ENCODE results near the gene CCDC7.
"Not testable (repeated sequence)": the region's sequence is repeated elsewhere in the genome, so short reads cannot be mapped to it uniquely, and the experiment has no call there.

CCDC7 gene

DNA sequence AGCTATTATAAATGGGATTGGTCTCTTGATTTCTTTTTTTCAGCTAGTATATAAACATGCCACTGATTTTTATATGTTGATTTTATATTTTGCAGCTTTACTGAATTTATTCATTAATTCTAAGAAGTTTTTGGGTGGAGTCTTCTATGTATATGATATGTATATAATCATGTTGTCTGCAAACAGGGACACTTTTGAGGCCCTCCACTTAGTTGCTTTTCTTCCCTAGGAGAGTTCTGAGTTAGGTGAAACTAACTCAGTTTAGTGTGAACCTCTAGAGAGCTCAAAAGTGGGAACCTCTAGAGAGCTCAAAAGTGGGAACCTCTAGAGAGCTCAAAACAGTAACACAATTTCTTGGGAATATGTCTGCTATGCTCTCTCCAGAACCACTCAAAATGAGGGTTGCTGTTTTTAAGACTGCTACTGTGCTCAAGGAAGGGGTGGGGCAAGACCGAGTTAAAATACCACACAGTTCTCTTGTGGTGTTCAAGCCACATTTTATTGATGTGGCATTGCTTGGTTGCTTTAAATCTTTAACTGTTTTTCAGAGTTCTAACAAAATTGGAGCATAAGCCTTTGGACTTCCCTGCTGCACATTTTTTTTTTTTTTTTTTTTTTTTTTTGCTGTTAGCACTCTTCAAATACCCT, 13.2 kb downstream of the CCDC7 start:
- DNase-seq: no peak

DNA sequence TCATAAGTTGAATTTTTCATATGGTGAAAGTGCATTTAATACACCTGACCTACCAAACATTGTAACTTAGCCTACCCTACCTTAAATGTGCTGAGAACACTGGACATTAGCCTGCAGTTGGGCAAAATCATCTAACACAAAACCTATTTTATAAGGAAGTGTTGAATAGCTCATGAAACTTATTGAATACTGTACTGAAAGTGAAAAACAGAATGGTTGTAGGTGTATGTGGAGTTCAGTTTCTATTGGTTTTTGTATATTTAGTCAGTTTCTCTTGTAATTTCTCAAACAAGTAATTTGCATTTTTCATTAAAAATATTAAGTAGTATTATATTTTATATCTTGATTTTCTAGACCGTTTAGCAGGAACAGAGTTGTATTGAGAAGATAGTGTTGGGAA, 15.3 kb downstream of the CCDC7 start:
- DNase-seq: no peak

DNA sequence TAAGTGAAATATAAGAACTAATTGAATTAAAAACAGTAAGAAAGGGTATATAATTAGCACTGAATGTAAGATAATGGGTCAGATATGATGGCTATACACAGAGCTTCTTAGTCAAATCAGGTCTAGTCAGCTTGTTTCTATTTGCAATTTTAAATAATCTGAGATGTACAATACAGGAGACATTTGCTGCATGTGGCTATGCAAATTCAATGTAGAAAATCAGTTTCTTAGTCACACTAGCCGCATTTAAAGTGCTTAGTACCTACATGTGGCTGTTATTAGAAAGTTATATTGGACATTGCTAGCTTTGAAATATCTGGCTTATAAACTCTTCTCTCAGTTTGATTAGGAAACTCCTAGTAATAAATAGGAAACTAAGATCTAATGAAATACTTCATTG, 25.3 kb downstream of the CCDC7 start:
- no peak for DNase-seq

DNA sequence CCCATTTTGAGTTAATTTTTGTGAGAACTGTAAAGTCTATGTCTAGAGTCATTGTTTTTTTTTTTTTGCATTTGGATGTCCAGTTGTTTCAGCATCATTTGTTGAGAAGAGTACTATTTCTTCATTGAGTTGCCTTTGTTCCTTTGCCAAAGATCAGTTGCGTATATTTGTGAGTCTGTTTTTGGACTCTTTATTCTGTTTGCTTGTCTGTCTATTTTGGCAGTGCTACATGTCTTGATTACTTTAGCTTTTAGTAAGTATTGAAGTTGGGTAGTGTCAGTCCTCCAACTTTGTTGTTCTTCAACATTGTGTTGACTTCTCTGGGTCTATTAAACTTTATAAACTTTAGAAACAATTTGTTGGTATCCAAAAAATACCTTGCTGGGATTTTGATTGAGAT, 31.6 kb downstream of the CCDC7 start:
- DNase-seq: no peak

DNA sequence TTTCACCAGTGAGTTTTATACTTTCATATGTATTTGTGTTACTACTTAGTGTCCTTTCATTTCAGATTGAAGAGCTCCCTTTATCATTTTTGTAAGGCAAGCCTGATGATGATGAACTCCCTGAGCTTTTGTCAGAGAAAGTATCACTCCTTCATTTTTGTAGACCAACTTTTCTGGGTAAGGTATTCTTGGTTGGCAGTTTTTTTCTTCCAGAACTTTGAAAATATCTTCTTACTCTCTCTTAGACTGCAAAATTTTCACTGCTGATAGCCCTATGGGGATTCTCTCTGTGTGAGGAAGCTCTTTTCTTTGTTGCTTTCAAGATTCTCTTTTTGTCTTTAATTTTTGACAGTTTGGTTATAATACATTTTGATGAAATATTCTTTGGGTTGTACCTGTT, 35.7 kb downstream of the CCDC7 start:
- no peak for DNase-seq

DNA sequence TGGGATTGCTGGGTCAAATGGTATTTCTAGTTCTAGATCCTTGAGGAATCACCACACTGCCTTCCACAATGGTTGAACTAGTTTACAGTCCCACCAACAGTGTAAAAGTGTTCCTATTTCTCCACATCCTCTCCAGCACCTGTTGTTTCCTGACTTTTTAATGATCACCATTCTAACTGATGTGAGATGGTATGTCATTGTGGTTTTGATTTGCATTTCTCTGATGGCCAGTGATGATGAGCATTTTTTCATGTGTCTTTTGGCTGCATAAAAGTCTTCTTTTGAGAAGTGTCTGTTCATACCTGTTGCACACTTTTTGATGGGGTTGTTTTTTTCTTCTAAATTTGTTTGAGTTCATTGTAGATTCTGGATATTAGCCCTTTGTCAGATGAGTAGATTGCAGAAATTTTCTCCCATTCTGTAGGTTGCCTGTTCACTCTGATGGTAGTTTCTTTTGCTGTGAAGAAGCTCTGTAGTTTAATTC, 37.1 kb downstream of the CCDC7 start:
- DNase-seq: not testable (repeated sequence)

DNA sequence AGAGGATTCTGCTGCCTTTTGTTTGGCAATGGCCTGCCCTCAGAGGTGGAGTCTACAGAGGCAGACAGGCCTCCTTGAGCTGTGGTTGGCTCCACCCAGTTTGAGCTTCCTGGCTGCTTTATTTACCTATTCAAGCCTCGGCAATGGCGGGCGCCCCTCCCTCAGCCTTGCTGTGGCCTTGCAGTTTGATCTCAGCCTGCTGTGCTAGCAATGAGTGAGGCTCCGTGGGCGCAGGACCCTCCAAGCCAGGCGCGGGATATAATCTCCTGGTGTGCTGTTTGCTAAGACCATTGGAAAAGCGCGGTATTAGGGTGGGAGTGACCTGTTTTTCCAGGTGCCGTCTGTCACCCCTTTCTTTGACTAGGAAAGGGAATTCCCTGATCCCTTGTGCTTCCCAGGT, 42.1 kb downstream of the CCDC7 start:
- DNase-seq: not testable (repeated sequence)

DNA sequence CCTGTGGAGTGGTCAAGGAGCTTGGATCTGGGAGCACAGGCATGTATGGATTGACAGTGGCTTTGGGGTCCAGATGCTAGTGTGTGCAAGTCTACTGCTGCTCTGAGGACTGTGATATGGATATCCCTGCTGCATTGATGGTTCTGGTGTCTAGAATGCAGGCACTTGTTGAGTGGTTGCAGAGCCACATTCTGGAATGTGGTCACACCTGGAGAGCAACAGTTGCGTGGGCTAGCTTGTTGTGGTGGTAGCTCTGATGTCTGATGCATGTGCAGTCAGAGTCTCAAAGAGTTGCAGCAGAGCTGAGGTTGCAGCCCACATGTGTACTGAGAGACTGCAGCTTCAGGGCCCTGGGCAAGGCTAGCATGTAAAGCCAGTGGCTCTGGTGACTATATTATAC, 43.2 kb downstream of the CCDC7 start:
- no peak for DNase-seq

DNA sequence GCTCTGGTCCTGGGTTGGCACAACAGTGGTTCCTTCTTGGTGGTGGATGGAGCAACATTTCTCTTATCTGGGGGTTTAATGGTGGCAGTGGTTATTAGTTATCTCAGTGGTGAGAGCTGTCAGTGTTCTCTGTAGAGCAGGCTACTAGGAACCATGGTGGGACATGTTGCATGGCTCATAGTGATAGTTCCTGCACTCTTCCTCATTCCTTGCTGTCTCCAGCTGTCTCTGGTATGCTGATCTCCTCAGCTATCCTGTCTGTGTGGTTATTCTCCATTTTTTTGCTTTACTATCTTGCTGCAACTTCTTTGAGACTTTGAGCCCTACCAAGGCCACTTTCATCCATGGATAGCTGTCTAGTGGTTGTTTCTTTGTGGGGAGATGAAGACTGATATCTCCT, 44.0 kb downstream of the CCDC7 start:
- no peak for DNase-seq

DNA sequence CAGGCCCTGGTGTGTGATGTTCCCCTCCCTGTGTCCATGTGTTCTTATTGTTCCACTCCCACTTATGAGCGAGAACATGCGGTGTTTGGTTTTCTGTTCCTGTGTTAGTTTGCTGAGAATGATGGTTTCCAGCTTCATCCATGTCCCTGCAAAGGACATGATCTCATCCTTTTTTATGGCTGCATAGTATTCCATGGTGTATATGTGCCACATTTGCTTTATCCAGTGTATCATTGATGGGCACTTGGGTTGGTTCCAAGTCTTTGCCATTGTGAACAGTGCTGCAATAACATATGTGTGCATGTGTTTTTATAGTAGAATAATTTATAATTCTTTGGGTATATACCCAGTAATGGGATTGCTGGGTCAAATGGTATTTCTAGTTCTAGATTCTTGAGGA, 48.6 kb downstream of the CCDC7 start:
- DNase-seq: not testable (repeated sequence)

DNA sequence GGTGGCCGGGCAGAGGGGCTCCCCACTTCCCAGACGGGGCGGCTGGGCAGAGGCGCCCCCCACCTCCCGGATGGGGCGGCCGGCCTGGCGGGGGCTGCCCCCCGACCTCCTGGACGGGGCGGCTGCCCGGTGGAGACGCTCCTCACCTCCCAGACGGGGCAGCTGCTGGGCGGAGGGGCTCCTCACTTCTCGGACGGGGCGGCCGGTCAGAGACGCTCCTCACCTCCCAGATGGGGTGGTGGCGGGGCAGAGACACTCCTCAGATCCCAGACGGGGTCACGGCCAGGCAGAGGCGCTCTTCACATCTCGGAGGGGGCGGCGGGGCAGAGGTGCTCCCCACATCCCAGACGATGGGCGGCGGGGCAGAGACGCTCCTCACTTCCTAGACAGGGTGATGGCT, 54.2 kb downstream of the CCDC7 start:
- DNase-seq: not testable (repeated sequence)

DNA sequence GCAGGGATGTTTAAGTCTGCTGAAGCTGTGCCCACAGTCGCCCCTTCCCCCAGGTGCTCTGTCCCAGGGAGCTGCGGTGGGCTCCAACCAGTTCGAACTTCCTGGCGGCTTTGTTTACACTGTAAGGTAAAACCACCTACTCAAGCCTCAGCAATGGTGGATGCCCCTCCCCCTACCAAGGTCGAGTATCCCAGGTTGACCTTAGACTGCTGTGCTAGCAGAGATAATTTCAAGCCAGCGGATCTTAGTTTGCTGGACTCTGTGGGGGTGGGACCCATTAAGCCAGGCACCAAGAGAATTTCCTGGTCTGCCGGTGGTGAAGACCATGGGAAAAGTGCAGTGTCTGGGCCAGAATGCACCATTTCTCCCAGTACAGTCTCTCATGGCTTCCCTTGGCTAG, 56.0 kb downstream of the CCDC7 start:
- no peak for DNase-seq

DNA sequence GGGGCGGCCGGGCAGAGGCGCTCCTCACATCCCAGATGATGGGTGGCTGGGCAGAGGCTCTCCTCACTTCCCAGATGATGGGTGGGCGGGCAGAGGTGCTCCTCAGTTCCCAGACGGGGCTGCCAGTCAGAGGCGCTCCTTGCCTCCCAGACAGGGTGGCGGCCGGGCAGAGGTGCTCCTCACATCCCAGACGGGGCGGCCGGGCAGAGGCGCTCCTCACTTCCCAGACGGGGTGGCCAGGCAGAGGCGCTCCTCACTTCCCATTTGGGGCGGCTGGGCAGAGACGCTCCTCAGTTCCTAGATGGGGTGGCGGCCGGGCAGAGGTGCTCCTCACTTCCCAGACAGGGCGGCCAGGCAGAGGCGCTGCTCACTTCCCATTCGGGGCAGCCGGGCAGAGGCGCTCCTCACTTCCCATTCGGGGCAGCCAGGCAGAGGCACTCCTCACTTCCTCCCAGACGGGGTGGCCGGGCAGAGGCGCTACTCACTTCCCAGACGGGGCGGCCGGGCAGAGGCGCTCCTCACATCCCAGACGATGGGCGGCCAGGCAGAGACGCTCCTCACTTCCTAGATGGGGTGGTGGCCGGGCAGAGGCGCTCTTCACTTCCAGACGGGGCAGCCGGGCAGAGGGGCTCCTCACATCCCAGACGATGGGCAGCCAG, 60.0 kb downstream of the CCDC7 start:
- not testable (repeated sequence) for DNase-seq

DNA sequence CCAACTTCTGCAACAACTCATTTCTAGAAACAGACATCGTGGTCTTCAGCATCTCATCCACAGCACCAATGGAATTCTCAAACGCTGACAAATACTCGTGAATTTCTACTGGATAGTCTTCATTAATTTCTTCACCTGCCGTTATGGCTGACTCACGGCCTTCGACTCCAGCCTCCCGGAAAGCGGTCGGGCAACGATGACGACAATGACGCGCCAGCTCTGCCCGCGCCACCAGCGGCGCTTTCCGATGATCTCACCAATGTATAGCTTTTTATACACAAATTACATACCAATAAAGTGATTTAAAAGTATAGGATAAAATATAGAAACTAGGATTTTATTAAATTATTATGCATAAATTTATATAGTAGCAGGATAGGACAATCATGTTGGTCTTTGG, 65.7 kb downstream of the CCDC7 start:
- DNase-seq: no peak

DNA sequence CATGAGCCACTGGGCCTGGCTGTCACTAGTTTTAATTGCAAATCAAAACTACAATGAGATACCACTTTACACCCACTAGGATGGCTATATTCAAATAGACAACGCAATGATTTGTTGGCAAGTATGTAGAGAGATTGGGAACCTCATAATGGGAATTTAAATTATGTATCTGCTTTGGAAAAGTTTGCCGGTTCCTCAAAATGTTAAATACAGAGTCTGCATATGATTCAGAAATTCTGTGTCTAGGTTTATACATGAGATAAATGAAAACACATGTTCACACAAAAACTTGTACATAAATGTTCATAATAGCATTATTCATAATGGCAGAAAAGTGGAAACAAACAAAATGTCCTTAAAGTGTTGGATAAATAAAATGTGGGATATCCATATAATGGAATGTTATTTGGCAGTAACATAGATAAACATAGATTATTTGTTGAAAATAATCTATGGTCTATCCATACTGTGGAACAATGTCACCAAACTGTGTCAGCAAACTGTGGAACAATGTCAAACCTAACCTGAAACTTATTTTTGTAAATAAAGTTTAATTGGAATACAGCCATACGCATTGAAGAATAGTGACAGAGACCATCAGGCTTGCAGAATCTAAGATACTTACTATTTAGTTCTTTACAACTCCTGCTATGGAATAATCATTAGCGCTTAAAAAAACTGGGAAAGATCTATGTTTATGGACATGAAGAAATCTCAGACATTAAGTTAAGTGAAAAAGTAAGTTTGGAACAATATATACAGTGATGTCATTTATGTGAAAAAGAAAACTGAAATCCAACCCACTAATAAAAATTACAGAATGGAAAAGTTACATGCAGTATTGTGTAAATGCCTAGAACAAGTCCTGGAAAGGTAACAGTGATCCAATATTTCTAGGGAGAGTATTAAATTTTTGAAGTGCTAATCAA, 70.9 kb downstream of the CCDC7 start:
- no peak for DNase-seq

DNA sequence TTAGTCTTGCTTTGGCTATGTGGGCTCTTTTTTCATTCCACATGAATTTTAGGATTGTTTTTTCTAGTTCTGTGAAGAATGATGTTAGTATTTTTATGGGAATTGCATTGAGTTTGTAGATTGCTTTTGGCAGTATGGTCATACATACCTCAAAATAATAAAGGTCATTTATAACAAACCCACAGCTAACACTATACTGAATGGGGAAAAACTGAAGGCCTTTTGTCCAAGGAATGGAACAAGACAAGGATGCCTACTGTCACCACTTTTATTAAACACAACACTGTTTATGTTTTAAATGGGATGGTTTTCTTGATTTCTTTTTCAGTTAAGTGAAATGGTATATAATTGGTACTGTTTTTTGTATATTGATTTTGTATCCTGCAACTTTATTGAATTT, 84.3 kb downstream of the CCDC7 start:
- no peak for DNase-seq

DNA sequence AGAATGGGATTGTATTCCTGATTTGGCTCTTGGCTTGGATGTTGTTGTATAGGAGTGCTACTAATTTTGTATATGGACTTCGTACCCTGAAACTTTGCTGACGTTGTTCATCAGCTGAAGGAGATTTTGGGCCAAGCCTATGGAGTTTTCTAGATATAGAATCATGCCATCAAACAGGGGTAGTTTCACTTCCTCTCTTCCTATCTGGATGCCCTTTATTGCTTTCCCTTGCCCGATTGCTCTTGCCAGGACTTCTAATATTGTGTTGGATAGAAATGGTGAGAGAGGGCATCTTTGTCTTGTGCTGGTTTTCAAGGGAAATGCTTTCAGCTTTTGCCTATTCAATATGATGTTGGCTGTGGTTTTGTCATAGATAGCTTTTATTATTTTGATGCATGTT, 92.3 kb downstream of the CCDC7 start:
- DNase-seq: no peak

DNA sequence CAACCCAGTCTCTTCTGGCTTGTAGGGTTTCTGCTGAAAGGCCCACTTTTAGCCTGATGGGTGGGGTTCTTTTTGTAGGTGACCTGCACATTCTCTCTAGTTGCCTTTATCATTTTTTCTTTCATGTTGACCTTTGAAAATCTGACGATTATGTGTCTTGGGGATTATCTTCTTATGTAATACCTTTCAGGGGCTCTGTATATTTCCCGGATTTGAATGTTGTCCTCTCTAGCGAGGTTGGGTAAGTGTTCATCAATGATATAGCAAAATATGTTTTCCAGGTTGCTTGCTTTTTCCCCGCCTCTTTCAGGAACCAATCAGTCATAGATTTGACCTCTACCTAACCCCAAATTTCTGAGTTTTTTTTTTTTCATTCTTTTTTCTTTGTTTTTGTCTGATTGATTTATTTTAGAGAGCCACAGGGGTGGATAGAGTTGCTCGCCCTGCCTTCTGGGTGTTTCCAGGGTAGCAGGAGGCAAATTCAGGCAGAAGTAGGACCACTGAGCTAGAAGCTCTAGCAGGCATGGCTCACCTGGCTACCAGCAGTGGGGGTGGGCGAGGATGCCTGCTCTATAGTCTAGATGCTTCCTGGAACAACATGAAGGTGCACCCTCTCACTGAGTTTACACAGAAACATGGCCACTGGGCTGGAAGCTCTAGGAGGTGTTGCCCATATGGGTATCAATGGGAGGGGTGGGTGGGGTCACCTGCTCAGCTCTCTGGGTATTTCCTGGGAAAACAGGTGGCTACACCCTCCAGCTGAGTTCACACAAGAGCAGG, 94.9 kb downstream of the CCDC7 start:
- no peak for DNase-seq

DNA sequence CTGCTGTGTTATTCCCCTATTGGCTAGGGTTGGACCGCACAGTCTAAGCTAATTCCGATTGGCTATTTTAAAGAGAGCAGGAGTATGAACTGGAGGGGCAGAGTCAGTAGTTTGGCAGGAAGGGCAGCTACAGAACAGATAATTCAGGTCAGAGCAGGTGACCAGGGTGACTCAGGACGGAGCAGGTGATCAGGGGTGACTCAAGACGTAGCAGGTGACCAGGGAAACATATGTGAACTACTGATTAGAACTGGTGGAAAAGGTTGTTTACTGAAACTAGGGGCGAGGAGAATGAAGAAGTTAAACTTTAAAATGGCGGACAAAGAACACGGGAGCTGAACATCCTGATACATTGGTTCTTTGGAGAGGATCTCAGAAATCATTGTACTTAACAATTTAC, 102.3 kb downstream of the CCDC7 start:
- DNase-seq: no peak

DNA sequence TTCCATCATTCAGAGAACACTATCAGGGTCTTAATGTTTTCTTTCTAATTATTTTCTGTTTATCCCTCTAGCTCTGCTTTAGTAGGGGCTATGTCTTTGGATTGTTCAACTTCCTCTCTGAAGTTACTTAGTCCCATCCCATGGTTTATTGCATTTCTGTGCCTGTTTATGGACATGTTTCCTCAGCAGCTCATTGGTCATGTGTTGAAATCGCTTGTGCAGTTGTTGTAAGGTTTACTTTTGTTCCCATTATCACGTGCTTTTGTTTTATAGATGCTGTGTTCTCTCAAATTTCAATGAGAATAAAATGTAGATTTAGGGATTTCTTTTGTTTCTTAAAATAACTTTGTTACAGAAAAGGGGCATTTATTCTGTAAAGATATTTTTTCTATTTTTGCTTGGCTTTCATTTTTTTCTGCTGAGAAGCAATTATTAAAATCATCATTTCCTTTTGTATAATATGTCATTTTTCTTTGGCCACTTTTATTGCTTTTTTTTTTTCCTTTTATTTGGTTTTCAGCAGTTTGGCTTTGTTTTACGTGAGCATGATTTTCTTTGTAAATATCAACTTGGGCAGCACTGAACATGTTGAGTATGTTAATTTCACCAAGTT, 110.9 kb downstream of the CCDC7 start:
- DNase-seq: no peak

DNA sequence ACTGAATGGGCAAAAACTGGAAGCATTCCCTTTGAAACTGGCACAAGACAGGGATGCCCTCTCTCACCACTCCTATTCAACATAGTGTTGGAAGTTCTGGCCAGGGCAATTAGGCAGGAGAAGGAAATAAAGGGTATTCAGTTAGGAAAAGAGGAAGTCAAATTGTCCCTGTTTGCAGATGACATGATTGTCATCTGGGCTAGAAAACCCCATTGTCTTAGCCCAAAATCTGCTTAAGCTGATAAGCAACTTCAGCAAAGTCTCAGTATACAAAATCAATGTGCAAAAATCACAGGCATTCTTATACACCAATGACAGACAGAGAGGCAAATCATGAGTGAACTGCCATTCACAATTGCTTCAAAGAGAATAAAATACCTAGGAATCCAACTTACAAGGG, 116.8 kb downstream of the CCDC7 start:
- DNase-seq: not testable (repeated sequence)

DNA sequence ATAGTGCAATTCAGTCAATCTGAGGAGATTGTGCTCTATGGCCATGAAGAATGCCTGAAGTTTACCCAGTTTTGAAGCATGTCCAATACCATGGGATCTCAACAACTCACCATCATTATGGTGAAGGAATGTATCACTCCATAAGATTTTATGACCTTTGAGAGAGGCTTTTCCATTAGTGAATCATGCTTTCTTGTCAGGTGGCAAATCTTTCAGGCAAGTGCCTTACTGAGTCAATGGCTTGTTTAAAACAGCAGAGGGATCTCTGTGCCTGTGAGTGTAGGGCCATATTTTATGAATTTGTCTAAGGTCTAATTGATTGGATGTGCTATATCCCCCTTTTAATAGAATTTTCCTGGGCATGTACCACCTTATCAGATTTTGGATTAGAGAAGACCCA, 131.5 kb downstream of the CCDC7 start:
- no peak for DNase-seq

DNA sequence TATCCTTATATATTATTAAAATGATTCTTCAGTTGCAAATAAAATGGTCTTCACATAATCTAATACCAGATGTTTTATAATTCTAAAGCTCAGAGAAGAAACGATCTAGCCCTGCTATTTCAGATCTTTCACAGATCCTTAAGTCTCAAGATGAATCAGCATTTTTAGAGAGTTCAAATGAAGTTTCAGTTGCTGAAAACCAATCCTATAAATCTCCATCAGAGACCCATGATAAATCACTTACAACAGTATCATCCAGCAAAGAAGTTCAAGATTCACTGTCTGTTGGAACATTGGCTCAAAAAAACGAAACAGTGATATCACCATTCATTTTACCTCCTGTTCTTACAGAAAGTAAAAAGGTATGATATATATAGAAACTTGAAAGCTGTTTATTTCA, 137.0 kb downstream of the CCDC7 start:
- no peak for DNase-seq
